IMR-90 (cell line): Measurements from ENCODE around the gene PLOD3. TPM values are rescaled to one million over a fixed set of nuclear protein-coding genes. Genes with fewer than 3 reads are reported as not detected.

ENCODE experiments used
- ATAC-seq: fragments of 200-7000 bp; cut with Tn5 transposase; 2 replicates; pipeline ENCODE4 v1.9.1; 2020; ENCODE audit warnings: low read depth, mild to moderate bottlenecking, moderate library complexity
- BruUV-seq: library from RNA; stranded (reverse); fragments of 400-500 nt; replicated peaks from 2 replicates; lab custom pipeline; 2021; lab: Mats Ljungman, UMichigan
- CTCF ChIA-PET: fragments of 300-600 bp; formaldehyde crosslinking; extraction: SDS; loops from one replicate; lab custom pipeline; 2021; ENCODE audit warnings: antibody characterized with exemption; lab: Yijun Ruan, JAX
- POLR2A ChIA-PET: fragments of 300-600 bp; sonication (Branson Sonifier 250); formaldehyde crosslinking; loops from one replicate; lab custom pipeline; 2022; ENCODE audit warnings: antibody characterized with exemption; ENCODE audit not compliant: unreplicated experiment; lab: Charles Lee
- DNase-seq: peaks from one replicate; pipeline ENCODE4 v3.0.0; 2013
- H2AFZ ChIP-seq: replicated peaks from 2 replicates; pipeline ENCODE3; 2013; ENCODE audit warnings: low read length, mild to moderate bottlenecking; ENCODE audit not compliant: poor library complexity
- H2AK5ac ChIP-seq: 2 replicates; pipeline ENCODE4 v1.6.1; 2013; ENCODE audit warnings: low read depth, low read length, inconsistent platforms
- H2AK9ac ChIP-seq: replicated peaks from 2 replicates; pipeline ENCODE3; 2013; ENCODE audit warnings: mild to moderate bottlenecking, low read depth, low read length, moderate library complexity; ENCODE audit not compliant: poor library complexity
- H2BK120ac ChIP-seq: 2 replicates; pipeline ENCODE4 v1.6.1; 2013; ENCODE audit warnings: low read depth, low read length, inconsistent platforms
- H2BK15ac ChIP-seq: 3 replicates; pipeline ENCODE4 v1.6.1; 2013; ENCODE audit warnings: low read depth, low read length, inconsistent platforms
- H2BK20ac ChIP-seq: 2 replicates; pipeline ENCODE4 v1.6.1; 2013; ENCODE audit warnings: low read depth, mild to moderate bottlenecking, inconsistent platforms, low read length, moderate library complexity
- H2BK5ac ChIP-seq: 2 replicates; pipeline ENCODE4 v1.6.1; 2013; ENCODE audit warnings: mild to moderate bottlenecking, low read depth, low read length, inconsistent platforms; ENCODE audit not compliant: poor library complexity, severe bottlenecking
- H3K14ac ChIP-seq: replicated peaks from 2 replicates; pipeline ENCODE4 v1.6.1; 2013; ENCODE audit warnings: low read depth, low read length, inconsistent platforms
- H3K18ac ChIP-seq: 2 replicates; pipeline ENCODE4 v1.6.1; 2013; ENCODE audit warnings: low read depth, low read length, control low read depth
- H3K23ac ChIP-seq: 2 replicates; pipeline ENCODE4 v1.6.1; 2013; ENCODE audit warnings: low read depth, low read length, inconsistent platforms
- H3K27ac ChIP-seq: 2 replicates; pipeline ENCODE4 v1.5.1; 2013; ENCODE audit warnings: mild to moderate bottlenecking, control low read depth, low read length; ENCODE audit not compliant: insufficient read depth
- H3K27me3 ChIP-seq: 2 replicates; pipeline ENCODE4 v1.6.1; 2013; ENCODE audit warnings: low read length; ENCODE audit not compliant: control insufficient read depth, insufficient read depth
- H3K36me3 ChIP-seq: 2 replicates; pipeline ENCODE4 v1.6.1; 2013; ENCODE audit warnings: low read length, mixed read lengths; ENCODE audit not compliant: control insufficient read depth, insufficient read depth
- H3K4ac ChIP-seq: 2 replicates; pipeline ENCODE4 v1.6.1; 2013; ENCODE audit warnings: low read depth, low read length, inconsistent platforms
- H3K4me1 ChIP-seq: 2 replicates; pipeline ENCODE4 v1.6.1; 2013; ENCODE audit warnings: low read length, mixed read lengths; ENCODE audit not compliant: control insufficient read depth, insufficient read depth
- H3K4me2 ChIP-seq: 2 replicates; pipeline ENCODE4 v1.6.1; 2013; ENCODE audit warnings: low read depth, mild to moderate bottlenecking, control low read depth, low read length, moderate library complexity
- H3K4me3 ChIP-seq: 2 replicates; pipeline ENCODE4 v1.5.1; 2013; ENCODE audit warnings: low read depth, mild to moderate bottlenecking, control low read depth, low read length, moderate library complexity; ENCODE audit not compliant: insufficient read depth
- H3K56ac ChIP-seq: 2 replicates; pipeline ENCODE4 v1.6.1; 2013; ENCODE audit warnings: low read length, inconsistent platforms; ENCODE audit not compliant: insufficient read depth; ENCODE audit errors: extremely low read depth
- H3K79me1 ChIP-seq, 2 experiments: 2 replicates each; pipeline ENCODE4 v1.6.1; 2013; ENCODE audit warnings: low read length in 2 of 2, inconsistent platforms in 1 of 2, low read depth in 1 of 2
- H3K9ac ChIP-seq: 2 replicates; pipeline ENCODE4 v1.6.1; 2013; ENCODE audit warnings: low read depth, low read length, control low read depth
- H3K9me1 ChIP-seq: 2 replicates; pipeline ENCODE4 v1.6.1; 2013; ENCODE audit warnings: low read length, inconsistent platforms; ENCODE audit not compliant: insufficient read depth
- H3K9me3 ChIP-seq: 2 replicates; pipeline ENCODE4 v1.6.1; 2013; ENCODE audit warnings: low read length; ENCODE audit not compliant: control insufficient read depth, insufficient read depth
- H4K20me1 ChIP-seq: 2 replicates; pipeline ENCODE4 v1.6.1; 2013; ENCODE audit warnings: low read length, inconsistent platforms; ENCODE audit not compliant: insufficient read depth
- H4K5ac ChIP-seq: 2 replicates; pipeline ENCODE4 v1.6.1; 2013; ENCODE audit warnings: mild to moderate bottlenecking, low read depth, low read length, control low read depth
- H4K8ac ChIP-seq, 2 experiments: 2 replicates each; pipeline ENCODE4 v1.6.1; 2013; ENCODE audit warnings: low read depth in 2 of 2, low read length in 2 of 2, control low read depth in 1 of 2, inconsistent platforms in 1 of 2
- H4K91ac ChIP-seq: 2 replicates; pipeline ENCODE4 v1.6.1; 2013; ENCODE audit warnings: low read depth, low read length, inconsistent platforms; ENCODE audit not compliant: insufficient read depth
- BHLHE40 ChIP-seq: fragments of 150-350 bp; IDR thresholded peaks from 2 replicates; pipeline ENCODE4 v1.6.1; 2016; ENCODE audit warnings: mild to moderate bottlenecking, low read depth, low read length
- FOS ChIP-seq: fragments of 150-350 bp; IDR thresholded peaks from 2 replicates; pipeline ENCODE4 v1.6.1; 2016; ENCODE audit warnings: low read depth, low read length
- MXI1 ChIP-seq: IDR thresholded peaks from 2 replicates; pipeline ENCODE4 v1.6.1; 2012; ENCODE audit warnings: low read depth, mild to moderate bottlenecking, low read length, moderate library complexity, borderline replicate concordance
- WGBS, 2 experiments: methylation state at CpG; one replicate each; pipeline versions ENCODE4 v1.1.5 to v1.1.7; 2013; ENCODE audit warnings: missing lambda C conversion rate in 2 of 2; ENCODE audit not compliant: insufficient read length in 1 of 2; ENCODE audit errors: extremely low coverage in 2 of 2; 5-methylcytosine and 5-hydroxymethylcytosine counted together
- dilution Hi-C: fragments of 300-500 bp; cut with HindIII; formaldehyde crosslinking; loops from one replicate; pipeline ENCODE4 v1.14.3; 2018; ENCODE audit warnings: low sequenced_read_pairs; ENCODE audit not compliant: unreplicated experiment
- in situ Hi-C: fragments of 300-500 bp; cut with MboI; formaldehyde crosslinking; loops from 3 replicates; pipeline ENCODE4 v1.14.3; 2019; ENCODE audit warnings: low sequenced_read_pairs, inconsistent platforms, mixed read lengths
- intact Hi-C: fragments of 100-400 bp; cut with micrococcal nuclease; formaldehyde crosslinking; loops from 2 replicates; pipeline ENCODE4 v1.10.0; 2022
- polyA plus RNA-seq, 3 experiments: library from polyadenylated mRNA; depleted of rRNA; stranded (reverse); fragments of >200 nt; gene quantifications; 2 replicates each; pipeline ENCODE4 v1.2.3, GENCODE V29; 2012; ENCODE audit warnings: low replicate concordance in 1 of 3
- total RNA-seq: library from RNA; depleted of rRNA; stranded (reverse); fragments of >200 nt; gene quantifications from 2 replicates; pipeline ENCODE4 v1.2.3, GENCODE V29; 2012

Gene PLOD3
- total and polyA plus RNA-seq, 2 of the 4 experiments (the other 2 are of a cell fraction): 21.7 to 159 TPM

- Histone ChIP-seq H4K91ac (no peak overlapping the region), H2BK120ac (no peak overlapping the region), H2AFZ (peak overlapping the region; percentile 84), H4K20me1 (no peaks in the 10 kb centered on the region; the same call in 1 of the 2 replicates), H3K9ac (no peak overlapping the region), H3K27me3 (peaks cover 86% of the 10 kb centered on the region), H3K4ac (no peak overlapping the region), H2BK15ac (no peak overlapping the region), H3K14ac (no peak overlapping the region), H2AK9ac (no peak overlapping the region), H3K4me3 (no peak overlapping the region), H2BK5ac (no peak overlapping the region), H3K79me1 (peaks cover 0 to 3% of the 10 kb centered on the region in 2 experiments; a peak in 1 of 4 replicates), H3K9me3 (peaks cover 4% of the 10 kb centered on the region; the same call in 1 of the 2 replicates), H4K8ac (no peak overlapping the region), H3K36me3 (no peaks in the 10 kb centered on the region), H3K18ac (no peak overlapping the region), H3K56ac (no peak overlapping the region), H3K9me1 (peaks cover 6% of the 10 kb centered on the region), H2AK5ac (no peak overlapping the region), H3K4me2 (peak overlapping the region; percentile 35; the same call in 1 of the 2 replicates), H2BK20ac (no peak overlapping the region), H3K4me1 (peaks cover 12% of the 10 kb centered on the region), H3K27ac (no peak overlapping the region), H4K5ac (no peak overlapping the region), H3K23ac (no peak overlapping the region)
- ATAC-seq: peak; percentile 72
- POLR2A ChIA-PET: interaction anchor here (0.9 kb wide), 1 partner anchor 9 kb away, joined by 3 read pairs; the partner anchor contains the start of gene VGF
- in situ Hi-C loops (no loop called here), intact Hi-C loops (no loop called here), dilution Hi-C loops (no loop called here)
- CTCF ChIA-PET: no interaction called here
- DNase-seq: no peak
- TF ChIP-seq FOS (no peak), MXI1 (no peak), BHLHE40 (no peak)
- 5% methylated on average over 10 of the region's 16 CpGs; no CpG with 5 or more reads in 1 of the 2 experiments for WGBS, 2 experiments
- BruUV-seq: no TSS peak
These were observed 43.6 kb downstream of the PLOD3 start for GRCh38 chr7:101173752-101174244.
